DMS 273 (cell line): ENCODE data around the gene SHISA7.

ENCODE experiments used
- DNase-seq: peaks from one replicate; lab custom pipeline; 2025; ENCODE audit not compliant: unreplicated experiment; lab: John Stamatoyannopoulos, UW

SHISA7 gene

GRCh38 chr19:55464039-55464661, 21.1 kb upstream of the SHISA7 start:
- no peak for DNase-seq

- DNase-seq = no peak
Observed at GRCh38 chr19:55463583-55464031, 20.5 kb upstream of the SHISA7 start.

- no peak for DNase-seq
Observed at GRCh38 chr19:55462722-55463121, 19.6 kb upstream of the SHISA7 start.

GRCh38 chr19:55461974-55462626, 19.0 kb upstream of the SHISA7 start:
- DNase-seq = peak; percentile 44

- DNase-seq = peak; percentile 100
Observed at GRCh38 chr19:55461259-55461973, 18.3 kb upstream of the SHISA7 start, which contains the start of gene ISOC2. Gene ISOC2 (minus strand): TSS chr19:55461642. CDS start chr19:55456486, 5,156 bp downstream.

- peak; percentile 86 for DNase-seq
Observed at GRCh38 chr19:55460670-55461258, 17.7 kb upstream of the SHISA7 start.

- no peak for DNase-seq
Observed at GRCh38 chr19:55459950-55460657, 17.0 kb upstream of the SHISA7 start.

- DNase-seq = no peak
Observed at GRCh38 chr19:55459551-55459949, 16.4 kb upstream of the SHISA7 start.

GRCh38 chr19:55457683-55458457, 14.8 kb upstream of the SHISA7 start:
- no peak for DNase-seq

GRCh38 chr19:55456347-55456746, 13.2 kb upstream of the SHISA7 start:
- DNase-seq = no peak

- no peak for DNase-seq
Observed at GRCh38 chr19:55455576-55456235, 12.6 kb upstream of the SHISA7 start.

GRCh38 chr19:55454787-55455243, 11.7 kb upstream of the SHISA7 start:
- peak; percentile 80 for DNase-seq

GRCh38 chr19:55453511-55454260, 10.6 kb upstream of the SHISA7 start:
- no peak for DNase-seq

GRCh38 chr19:55452749-55453346, 9.7 kb upstream of the SHISA7 start:
- peak; percentile 92 for DNase-seq

- peak; percentile 73 for DNase-seq
Observed at GRCh38 chr19:55451965-55452748, 9.1 kb upstream of the SHISA7 start.

- DNase-seq = peak; percentile 53
Observed at GRCh38 chr19:55451163-55451964, 8.3 kb upstream of the SHISA7 start.

GRCh38 chr19:55449469-55449868, 6.4 kb upstream of the SHISA7 start:
- DNase-seq = no peak
